ENCODE data around the gene GBGT1. TPM values are rescaled to one million over a fixed set of nuclear protein-coding genes. Genes with fewer than 3 reads are reported as not detected.

GBGT1 gene
- total RNA-seq, 2 experiments from 2014 or later: 4.0 to 4.5 TPM

- no peaks in the 10 kb centered on the region for H3K9me3 Mint-ChIP-seq
- peaks cover 57% of the 10 kb centered on the region for H3K4me1 Mint-ChIP-seq
- no peak overlapping the region for H3K4me3 Mint-ChIP-seq
- no peaks in the 10 kb centered on the region for H3K27me3 Mint-ChIP-seq
- POLR2A ChIA-PET: no interaction called here
- ATAC-seq (ENCODE audit: low read depth) (no peak), DNase-seq (no peak)
- peaks cover 7% of the 10 kb centered on the region for H3K36me3 Mint-ChIP-seq
- peak overlapping the region; percentile 83 for H3K27ac Mint-ChIP-seq
These were observed 23.1 kb downstream of the GBGT1 start for GRCh38 chr9:133140606-133141005.

- POLR2A ChIA-PET: no interaction called here
- Mint-ChIP-seq H3K27ac (no peak overlapping the region), H3K4me3 (no peak overlapping the region), H3K27me3 (no peaks in the 10 kb centered on the region), H3K9me3 (no peaks in the 10 kb centered on the region), H3K4me1 (peaks cover 57% of the 10 kb centered on the region), H3K36me3 (peaks cover 6% of the 10 kb centered on the region)
- ATAC-seq (ENCODE audit: low read depth) (no peak), DNase-seq (no peak)
These were observed 23.6 kb downstream of the GBGT1 start for GRCh38 chr9:133140174-133140505.

- Mint-ChIP-seq H3K4me3 (peak overlapping the region; percentile 25), H3K36me3 (peaks cover 6% of the 10 kb centered on the region), H3K4me1 (peaks cover 56% of the 10 kb centered on the region), H3K9me3 (no peaks in the 10 kb centered on the region), H3K27me3 (no peaks in the 10 kb centered on the region), H3K27ac (peak overlapping the region; percentile 76)
- ATAC-seq (ENCODE audit: low read depth) (no peak), DNase-seq (no peak)
- POLR2A ChIA-PET: no interaction called here
These were observed 24.2 kb downstream of the GBGT1 start for GRCh38 chr9:133139246-133140173.

GRCh38 chr9:133137451-133138231 is 26.1 kb downstream of the GBGT1 start:
- Mint-ChIP-seq H3K4me1 (peaks cover 56% of the 10 kb centered on the region), H3K27me3 (no peaks in the 10 kb centered on the region), H3K27ac (peak overlapping the region; percentile 99), H3K4me3 (peak overlapping the region; percentile 44), H3K9me3 (no peaks in the 10 kb centered on the region), H3K36me3 (peaks cover 6% of the 10 kb centered on the region)
- POLR2A ChIA-PET: interaction anchor here (0.9 to 3.3 kb wide), 2 partner anchors 11 to 107 kb away, joined by 3 to 13 read pairs; partner anchors contain the start of gene GTF3C5
- DNase-seq (no peak), ATAC-seq (ENCODE audit: low read depth) (no peak)

GRCh38 chr9:133135146-133135745 is 28.5 kb downstream of the GBGT1 start:
- Mint-ChIP-seq H3K9me3 (no peaks in the 10 kb centered on the region), H3K27ac (peak overlapping the region; percentile 99), H3K4me3 (peak overlapping the region; percentile 51), H3K36me3 (peaks cover 6% of the 10 kb centered on the region), H3K4me1 (peaks cover 56% of the 10 kb centered on the region), H3K27me3 (no peaks in the 10 kb centered on the region)
- DNase-seq: no peak
- ATAC-seq (ENCODE audit: low read depth): no peak
- POLR2A ChIA-PET: interaction anchor here (0.8 to 3.3 kb wide), 4 partner anchors 9 to 105 kb away, joined by 3 to 13 read pairs (median 6); partner anchors contain the start of gene GTF3C5

- no peak for DNase-seq
- Mint-ChIP-seq H3K9me3 (no peaks in the 10 kb centered on the region), H3K36me3 (peaks cover 6% of the 10 kb centered on the region), H3K27ac (peak overlapping the region; percentile 99), H3K4me1 (peaks cover 56% of the 10 kb centered on the region), H3K27me3 (no peaks in the 10 kb centered on the region), H3K4me3 (peak overlapping the region; percentile 70)
- POLR2A ChIA-PET: interaction anchor here (0.5 to 4.6 kb wide), 11 partner anchors 8 to 213 kb away, joined by 3 to 53 read pairs (median 4); partner anchors contain the start of genes GTF3C5, MED22, RALGDS and RPL7A
- ATAC-seq (ENCODE audit: low read depth): no peak
These were observed 29.1 kb downstream of the GBGT1 start for GRCh38 chr9:133134388-133135145.

- Mint-ChIP-seq H3K4me3 (peak overlapping the region; percentile 70), H3K36me3 (peaks cover 5% of the 10 kb centered on the region), H3K27ac (peak overlapping the region; percentile 99), H3K9me3 (no peaks in the 10 kb centered on the region), H3K4me1 (peaks cover 53% of the 10 kb centered on the region), H3K27me3 (no peaks in the 10 kb centered on the region)
- peak; percentile 79 for DNase-seq
- peak; percentile 88 for ATAC-seq (ENCODE audit: low read depth)
- POLR2A ChIA-PET: interaction anchor here (0.5 to 4.6 kb wide), 12 partner anchors 8 to 283 kb away, joined by 3 to 53 read pairs (median 4); partner anchors contain the start of genes GTF3C5, MED22, RALGDS and RPL7A
These were observed 29.9 kb downstream of the GBGT1 start for GRCh38 chr9:133133681-133134387.

GRCh38 chr9:133132174-133132573 is 31.5 kb downstream of the GBGT1 start:
- H3K27me3 Mint-ChIP-seq: no peaks in the 10 kb centered on the region
- ATAC-seq (ENCODE audit: low read depth) (no peak), DNase-seq (no peak)
- POLR2A ChIA-PET: interaction anchor here (0.6 to 4.6 kb wide), 2 partner anchors 12 to 94 kb away, joined by 4 to 53 read pairs; no protein-coding TSS in a partner anchor
- H3K9me3 Mint-ChIP-seq: no peaks in the 10 kb centered on the region
- H3K27ac Mint-ChIP-seq: peak overlapping the region; percentile 99
- peaks cover 56% of the 10 kb centered on the region for H3K4me1 Mint-ChIP-seq
- H3K4me3 Mint-ChIP-seq: peak overlapping the region; percentile 89
- peaks cover 9% of the 10 kb centered on the region for H3K36me3 Mint-ChIP-seq

GRCh38 chr9:133131506-133131905 is 32.2 kb downstream of the GBGT1 start:
- H3K4me1 Mint-ChIP-seq: peaks cover 59% of the 10 kb centered on the region
- POLR2A ChIA-PET: interaction anchor here (0.6 to 4.6 kb wide), 4 partner anchors 9 to 223 kb away, joined by 4 to 53 read pairs (median 6); partner anchors contain the start of gene GTF3C5
- peak overlapping the region; percentile 89 for H3K4me3 Mint-ChIP-seq
- H3K27ac Mint-ChIP-seq: peak overlapping the region; percentile 99
- H3K9me3 Mint-ChIP-seq: no peaks in the 10 kb centered on the region
- DNase-seq (no peak), ATAC-seq (ENCODE audit: low read depth) (no peak)
- H3K27me3 Mint-ChIP-seq: no peaks in the 10 kb centered on the region
- peaks cover 11% of the 10 kb centered on the region for H3K36me3 Mint-ChIP-seq

- H3K27ac Mint-ChIP-seq: peak overlapping the region; percentile 99
- peaks cover 10% of the 10 kb centered on the region for H3K36me3 Mint-ChIP-seq
- peak; percentile 58 for ATAC-seq (ENCODE audit: low read depth)
- H3K27me3 Mint-ChIP-seq: no peaks in the 10 kb centered on the region
- no peaks in the 10 kb centered on the region for H3K9me3 Mint-ChIP-seq
- DNase-seq: peak; percentile 66
- peak overlapping the region; percentile 89 for H3K4me3 Mint-ChIP-seq
- peaks cover 58% of the 10 kb centered on the region for H3K4me1 Mint-ChIP-seq
- POLR2A ChIA-PET: interaction anchor here (0.6 to 4.6 kb wide), 4 partner anchors 8 to 222 kb away, joined by 4 to 53 read pairs (median 6); partner anchors contain the start of gene GTF3C5
These were observed 32.9 kb downstream of the GBGT1 start for GRCh38 chr9:133130685-133131244.

- POLR2A ChIA-PET: interaction anchor here (1.2 kb wide), 2 partner anchors 15 to 98 kb away, joined by 3 to 8 read pairs; partner anchors contain the start of gene GTF3C5
These were observed 34.5 kb downstream of the GBGT1 start for GRCh38 chr9:133129001-133129795.

More at GRCh38 chr9:133129001-133129795, 34.5 kb downstream of the GBGT1 start:
- peak overlapping the region; percentile 77 for H3K27ac Mint-ChIP-seq
- peaks cover 56% of the 10 kb centered on the region for H3K4me1 Mint-ChIP-seq
- ATAC-seq (ENCODE audit: low read depth) (no peak), DNase-seq (no peak)
- peaks cover 10% of the 10 kb centered on the region for H3K36me3 Mint-ChIP-seq
- peak overlapping the region; percentile 89 for H3K4me3 Mint-ChIP-seq
- no peaks in the 10 kb centered on the region for H3K27me3 Mint-ChIP-seq
- no peaks in the 10 kb centered on the region for H3K9me3 Mint-ChIP-seq
